Measurements from ENCODE around the gene SRBD1.

The SRBD1 gene

DNA sequence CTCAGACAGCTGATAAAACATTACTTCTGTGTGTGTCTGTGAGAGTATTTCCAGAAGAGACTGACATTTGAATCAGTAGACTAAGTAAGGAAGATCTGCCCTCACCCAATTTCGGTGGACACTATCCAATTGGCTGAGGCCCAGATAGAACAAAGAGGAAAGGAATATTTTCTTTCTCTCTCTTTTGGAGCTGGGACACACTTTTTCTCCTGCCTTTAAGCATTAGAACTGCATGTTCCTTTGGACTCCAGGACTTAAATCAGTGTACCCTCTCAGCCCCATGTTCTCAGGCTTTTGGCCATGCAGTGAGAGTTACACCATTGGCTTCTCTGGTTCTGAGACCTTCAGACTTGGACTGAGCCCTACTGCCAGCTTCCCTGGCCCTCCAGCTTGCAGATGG lies 3.3 kb upstream of the SRBD1 start:
- no peak for DNase-seq (ENCODE audit: low read depth)
- TF ChIP-seq, protein P1, sequence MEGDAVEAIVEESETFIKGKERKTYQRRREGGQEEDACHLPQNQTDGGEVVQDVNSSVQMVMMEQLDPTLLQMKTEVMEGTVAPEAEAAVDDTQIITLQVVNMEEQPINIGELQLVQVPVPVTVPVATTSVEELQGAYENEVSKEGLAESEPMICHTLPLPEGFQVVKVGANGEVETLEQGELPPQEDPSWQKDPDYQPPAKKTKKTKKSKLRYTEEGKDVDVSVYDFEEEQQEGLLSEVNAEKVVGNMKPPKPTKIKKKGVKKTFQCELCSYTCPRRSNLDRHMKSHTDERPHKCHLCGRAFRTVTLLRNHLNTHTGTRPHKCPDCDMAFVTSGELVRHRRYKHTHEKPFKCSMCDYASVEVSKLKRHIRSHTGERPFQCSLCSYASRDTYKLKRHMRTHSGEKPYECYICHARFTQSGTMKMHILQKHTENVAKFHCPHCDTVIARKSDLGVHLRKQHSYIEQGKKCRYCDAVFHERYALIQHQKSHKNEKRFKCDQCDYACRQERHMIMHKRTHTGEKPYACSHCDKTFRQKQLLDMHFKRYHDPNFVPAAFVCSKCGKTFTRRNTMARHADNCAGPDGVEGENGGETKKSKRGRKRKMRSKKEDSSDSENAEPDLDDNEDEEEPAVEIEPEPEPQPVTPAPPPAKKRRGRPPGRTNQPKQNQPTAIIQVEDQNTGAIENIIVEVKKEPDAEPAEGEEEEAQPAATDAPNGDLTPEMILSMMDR (IDR thresholded peaks at IDR 0.05; ENCODE audit: control insufficient read depth, insufficient read depth, low read depth, low read length, missing control alignments): no peak
- no peak overlapping the region for H3K4me3 ChIP-seq (ENCODE audit: control insufficient read depth, low read depth, low read length)

DNA sequence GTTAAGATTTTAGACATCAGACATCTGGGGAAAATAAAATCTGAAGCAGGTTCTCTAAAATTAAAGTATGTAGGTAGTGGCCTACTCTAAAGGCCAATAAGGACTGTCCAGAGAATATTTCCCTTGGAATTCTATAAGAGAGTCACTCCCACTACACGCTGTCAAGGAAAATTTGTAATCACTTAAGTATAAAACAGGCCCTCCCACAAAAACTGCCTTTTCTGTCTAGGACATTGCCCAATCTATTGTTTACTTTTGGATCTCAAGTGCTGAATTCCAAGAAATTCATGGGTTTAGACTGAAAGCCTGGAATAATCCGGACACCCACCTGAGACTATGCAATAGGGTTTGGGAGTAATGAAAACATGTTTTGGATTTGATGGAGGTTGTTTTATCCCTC lies 1.7 kb upstream of the SRBD1 start:
- TF ChIP-seq, protein P1 (IDR thresholded peaks at IDR 0.05; ENCODE audit: control insufficient read depth, insufficient read depth, low read depth, low read length, missing control alignments): no peak
- no peak for DNase-seq (ENCODE audit: low read depth)
- no peak overlapping the region for H3K4me3 ChIP-seq (ENCODE audit: control insufficient read depth, low read depth, low read length)

DNA sequence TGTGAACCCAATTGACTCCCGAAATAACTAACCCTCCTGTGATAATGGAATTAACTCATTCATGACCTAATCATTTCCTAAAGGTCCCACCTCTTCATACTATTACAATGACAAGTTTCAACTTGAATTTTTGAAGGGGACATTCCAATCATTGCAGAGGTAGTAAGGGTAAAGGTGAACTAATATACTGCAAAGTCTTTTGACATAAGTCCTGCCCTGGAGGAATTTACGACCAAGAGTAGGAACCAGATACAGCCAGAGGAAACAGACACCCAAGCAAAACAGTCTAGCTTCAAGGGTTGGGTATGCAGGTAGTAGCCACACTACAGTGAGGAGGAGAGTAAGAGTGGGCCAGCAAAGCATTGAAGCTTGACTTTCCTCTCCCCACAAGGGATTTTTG lies 1.2 kb upstream of the SRBD1 start:
- H3K4me3 ChIP-seq (ENCODE audit: control insufficient read depth, low read depth, low read length): no peak overlapping the region
- DNase-seq (ENCODE audit: low read depth): no peak
- TF ChIP-seq, protein P1 (IDR thresholded peaks at IDR 0.05; ENCODE audit: control insufficient read depth, insufficient read depth, low read depth, low read length, missing control alignments): no peak

DNA sequence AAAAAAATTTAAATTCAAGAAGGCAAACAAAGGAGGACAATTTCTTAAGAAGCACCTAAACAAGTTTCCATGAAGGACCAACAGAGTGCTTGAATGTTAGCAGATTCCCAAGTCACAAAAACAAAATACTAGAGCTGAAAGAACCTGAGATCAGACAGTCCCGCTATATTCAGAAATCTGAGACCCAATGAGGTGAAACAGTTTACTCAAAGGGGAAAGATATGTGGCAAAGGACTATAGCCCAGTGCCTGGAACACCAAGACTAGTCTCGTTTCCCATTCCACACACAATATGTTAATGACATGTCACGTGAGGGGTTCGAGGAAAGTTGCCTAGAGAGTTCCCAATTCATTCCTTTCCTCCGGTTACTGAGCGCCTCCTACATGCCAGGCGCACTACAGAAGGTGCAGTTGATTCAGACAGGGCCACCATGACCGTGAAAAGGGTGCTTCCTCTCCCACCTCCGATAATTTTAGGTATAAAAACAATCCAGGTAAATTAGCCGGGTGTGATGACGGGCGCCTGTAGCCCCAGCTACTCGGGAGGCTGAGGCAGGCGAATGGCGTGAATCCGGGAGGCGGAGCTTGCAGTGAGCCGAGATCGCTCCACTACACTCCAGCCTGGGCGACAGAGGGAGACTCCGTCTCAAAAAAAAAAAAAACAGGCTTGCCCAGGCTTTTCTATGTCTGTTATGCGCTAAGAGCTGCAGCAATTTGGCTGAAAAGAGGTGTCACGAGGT lies 617 bp downstream of the SRBD1 start:
- TF ChIP-seq, protein P1 (IDR thresholded peaks at IDR 0.05; ENCODE audit: control insufficient read depth, insufficient read depth, low read depth, low read length, missing control alignments): peak; percentile 41
- no peak for DNase-seq (ENCODE audit: low read depth)
- peak overlapping the region; percentile 75 for H3K4me3 ChIP-seq (ENCODE audit: control insufficient read depth, low read depth, low read length)

DNA sequence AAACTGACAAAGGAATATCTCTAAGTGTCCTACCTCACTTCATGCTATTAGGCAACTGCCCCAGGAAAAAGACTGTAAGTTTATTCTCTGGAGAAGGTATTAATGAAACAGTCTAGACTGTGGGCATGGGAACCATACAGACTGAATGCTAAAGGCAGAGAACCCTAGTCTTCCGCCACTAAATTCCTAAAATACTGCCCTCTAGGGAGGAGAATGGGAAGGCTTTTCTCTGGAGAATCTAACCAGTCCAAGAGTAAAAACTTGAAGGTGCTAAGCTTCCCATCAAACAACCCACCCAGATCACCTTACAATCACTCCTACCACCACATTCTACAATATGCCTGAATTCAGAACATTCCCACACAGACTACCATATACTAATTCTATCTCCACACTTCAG lies 3.4 kb downstream of the SRBD1 start:
- no peak for DNase-seq (ENCODE audit: low read depth)
- TF ChIP-seq, protein P1 (IDR thresholded peaks at IDR 0.05; ENCODE audit: control insufficient read depth, insufficient read depth, low read depth, low read length, missing control alignments): peak; percentile 43
- no peak overlapping the region for H3K4me3 ChIP-seq (ENCODE audit: control insufficient read depth, low read depth, low read length)

DNA sequence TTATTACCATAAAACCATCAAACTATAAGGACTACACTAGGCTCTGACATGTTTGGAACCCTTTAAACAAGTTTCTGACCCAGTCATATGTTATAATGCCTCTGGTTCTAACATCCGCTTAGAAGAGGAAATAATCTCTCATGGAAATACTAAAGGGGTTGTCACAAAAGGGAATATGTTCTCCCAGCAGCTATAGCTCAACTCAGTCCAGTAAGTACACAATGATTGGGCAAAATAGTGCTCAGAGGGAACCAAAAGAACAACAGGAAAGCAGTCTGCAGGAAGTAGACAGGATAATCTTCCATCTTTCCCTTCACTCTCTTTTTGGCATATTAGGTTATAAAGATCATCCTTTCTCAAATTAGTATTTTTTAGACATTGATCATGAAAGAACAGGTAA lies 4.3 kb downstream of the SRBD1 start:
- no peak overlapping the region for H3K4me3 ChIP-seq (ENCODE audit: control insufficient read depth, low read depth, low read length)
- DNase-seq (ENCODE audit: low read depth): no peak
- TF ChIP-seq, protein P1 (IDR thresholded peaks at IDR 0.05; ENCODE audit: control insufficient read depth, insufficient read depth, low read depth, low read length, missing control alignments): no peak

Measured in AG09309 (cell line).